Choroid plexus epithelial cell (primary cell): ENCODE measurements around the gene EBPL.
A peak's percentile ranks its signal among the peaks of the same experiment; 100 is the strongest.

Experiments
- DNase-seq: peaks from one replicate; pipeline ENCODE4 v3.0.0-alpha.2; 2010; ENCODE audit warnings: low read depth
- H3K4me3 ChIP-seq: 2 replicates; pipeline ENCODE4 v1.5.1; 2011; ENCODE audit warnings: low read depth, mild to moderate bottlenecking, control low read depth, low read length, moderate library complexity
- CTCF ChIP-seq: conservative IDR thresholded peaks from 2 replicates; pipeline ENCODE4 v1.5.1; 2011; ENCODE audit warnings: low read depth, mild to moderate bottlenecking, control low read depth, inconsistent platforms, low read length, moderate library complexity

Gene EBPL

DNA sequence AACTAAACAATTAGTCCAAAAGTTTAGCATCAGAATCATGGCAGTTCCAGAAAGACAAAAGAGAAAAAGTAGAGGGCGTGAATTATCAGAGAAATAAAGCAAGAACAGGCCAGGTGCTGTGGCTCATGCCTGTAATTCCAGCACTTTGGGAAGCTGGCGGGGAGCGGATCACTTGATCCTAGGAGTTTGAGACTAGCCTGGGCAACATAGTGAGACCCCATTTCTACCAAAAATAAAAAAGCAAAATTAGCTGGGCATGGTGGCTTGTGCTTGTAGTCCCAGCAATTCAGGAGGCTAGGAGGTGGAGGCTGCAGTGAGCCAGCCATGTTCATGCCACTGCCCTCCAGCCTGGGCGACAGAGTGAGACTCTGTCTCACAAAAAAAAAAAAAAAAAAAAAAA, 44.6 kb downstream of the EBPL start:
- TF ChIP-seq CTCF: no peak
- no peak for DNase-seq
- H3K4me3 ChIP-seq: no peak overlapping the region

- no peak for DNase-seq
- no peak for TF ChIP-seq CTCF
- no peak overlapping the region for H3K4me3 ChIP-seq
Measured at GRCh38 chr13:49645451-49645850, 45.8 kb downstream of the EBPL start.

GRCh38 chr13:49643035-49643646, 48.1 kb downstream of the EBPL start:
- DNase-seq: no peak
- no peak for TF ChIP-seq CTCF
- no peak overlapping the region for H3K4me3 ChIP-seq

GRCh38 chr13:49641801-49642291, 49.4 kb downstream of the EBPL start:
- peak; percentile 76 for DNase-seq
- no peak for TF ChIP-seq CTCF
- no peak overlapping the region for H3K4me3 ChIP-seq

- no peak for TF ChIP-seq CTCF
- no peak for DNase-seq
- H3K4me3 ChIP-seq: no peak overlapping the region
Measured at GRCh38 chr13:49638744-49639072, 52.6 kb downstream of the EBPL start.

- no peak overlapping the region for H3K4me3 ChIP-seq
- no peak for TF ChIP-seq CTCF
- no peak for DNase-seq
Measured at GRCh38 chr13:49638030-49638743, 53.1 kb downstream of the EBPL start.

- TF ChIP-seq CTCF: no peak
- no peak overlapping the region for H3K4me3 ChIP-seq
- no peak for DNase-seq
Measured at GRCh38 chr13:49636705-49637104, 54.6 kb downstream of the EBPL start.
